ENCODE data around the gene EFHC1. TPM values are rescaled to one million over a fixed set of nuclear protein-coding genes. Genes with fewer than 3 reads are reported as not detected.

EFHC1 gene
- total RNA-seq, 1 donor from 2014 or later: 54.9 TPM

DNA sequence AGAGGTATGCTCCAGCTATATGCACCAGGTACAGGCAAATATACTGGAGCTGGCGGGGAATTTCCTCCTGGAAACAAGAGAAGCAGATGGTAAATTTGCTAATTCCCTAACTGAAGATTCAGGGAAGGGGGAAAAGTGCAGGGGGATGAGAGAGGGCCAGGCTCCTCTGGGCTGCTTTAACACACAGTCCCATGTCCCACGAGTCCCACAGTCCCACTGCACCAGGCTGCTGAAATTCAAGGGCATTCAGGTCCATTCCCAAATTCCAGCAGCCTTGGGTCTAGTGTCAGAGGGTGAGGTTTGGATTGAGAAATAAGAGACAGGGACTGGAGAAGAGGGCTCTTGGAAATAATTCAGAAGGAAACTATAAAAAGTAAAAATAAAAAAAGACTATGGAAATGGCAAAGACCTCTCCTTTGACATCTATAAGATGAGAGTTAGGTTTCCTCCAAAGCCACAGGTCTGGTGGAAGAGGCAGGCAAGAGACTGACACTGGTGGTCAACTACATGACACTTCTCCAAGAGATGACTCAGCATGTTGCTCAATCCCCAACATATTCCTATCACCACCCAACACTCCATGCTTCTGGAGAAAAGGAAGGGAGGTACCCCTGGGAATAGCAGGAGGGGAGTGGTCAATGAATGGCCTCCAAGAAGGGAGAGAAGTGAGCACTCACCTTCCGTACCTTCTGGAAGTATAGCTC, 87.6 kb downstream of the EFHC1 start:
- Mint-ChIP-seq H3K36me3 (peaks cover 33% of the 10 kb centered on the region), H3K27me3 (no peaks in the 10 kb centered on the region), H3K4me1 (ENCODE audit: unreplicated experiment) (peaks cover 24% of the 10 kb centered on the region), H3K9me3 (no peaks in the 10 kb centered on the region), H3K4me3 (no peak overlapping the region), H3K27ac (no peak overlapping the region)
- no peak for DNase-seq (ENCODE audit: extremely low spot score, unreplicated experiment)
- TF ChIP-seq, protein P1, sequence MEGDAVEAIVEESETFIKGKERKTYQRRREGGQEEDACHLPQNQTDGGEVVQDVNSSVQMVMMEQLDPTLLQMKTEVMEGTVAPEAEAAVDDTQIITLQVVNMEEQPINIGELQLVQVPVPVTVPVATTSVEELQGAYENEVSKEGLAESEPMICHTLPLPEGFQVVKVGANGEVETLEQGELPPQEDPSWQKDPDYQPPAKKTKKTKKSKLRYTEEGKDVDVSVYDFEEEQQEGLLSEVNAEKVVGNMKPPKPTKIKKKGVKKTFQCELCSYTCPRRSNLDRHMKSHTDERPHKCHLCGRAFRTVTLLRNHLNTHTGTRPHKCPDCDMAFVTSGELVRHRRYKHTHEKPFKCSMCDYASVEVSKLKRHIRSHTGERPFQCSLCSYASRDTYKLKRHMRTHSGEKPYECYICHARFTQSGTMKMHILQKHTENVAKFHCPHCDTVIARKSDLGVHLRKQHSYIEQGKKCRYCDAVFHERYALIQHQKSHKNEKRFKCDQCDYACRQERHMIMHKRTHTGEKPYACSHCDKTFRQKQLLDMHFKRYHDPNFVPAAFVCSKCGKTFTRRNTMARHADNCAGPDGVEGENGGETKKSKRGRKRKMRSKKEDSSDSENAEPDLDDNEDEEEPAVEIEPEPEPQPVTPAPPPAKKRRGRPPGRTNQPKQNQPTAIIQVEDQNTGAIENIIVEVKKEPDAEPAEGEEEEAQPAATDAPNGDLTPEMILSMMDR (conservative IDR thresholded peaks at IDR 0.05): no peak

GRCh38 chr6:52508261-52508739, 88.2 kb downstream of the EFHC1 start:
- TF ChIP-seq, protein P1 (conservative IDR thresholded peaks at IDR 0.05): no peak
- Mint-ChIP-seq H3K4me3 (no peak overlapping the region), H3K4me1 (ENCODE audit: unreplicated experiment) (peaks cover 22% of the 10 kb centered on the region), H3K9me3 (no peaks in the 10 kb centered on the region), H3K27ac (no peak overlapping the region), H3K36me3 (peaks cover 35% of the 10 kb centered on the region), H3K27me3 (no peaks in the 10 kb centered on the region)
- no peak for DNase-seq (ENCODE audit: extremely low spot score, unreplicated experiment)

DNA sequence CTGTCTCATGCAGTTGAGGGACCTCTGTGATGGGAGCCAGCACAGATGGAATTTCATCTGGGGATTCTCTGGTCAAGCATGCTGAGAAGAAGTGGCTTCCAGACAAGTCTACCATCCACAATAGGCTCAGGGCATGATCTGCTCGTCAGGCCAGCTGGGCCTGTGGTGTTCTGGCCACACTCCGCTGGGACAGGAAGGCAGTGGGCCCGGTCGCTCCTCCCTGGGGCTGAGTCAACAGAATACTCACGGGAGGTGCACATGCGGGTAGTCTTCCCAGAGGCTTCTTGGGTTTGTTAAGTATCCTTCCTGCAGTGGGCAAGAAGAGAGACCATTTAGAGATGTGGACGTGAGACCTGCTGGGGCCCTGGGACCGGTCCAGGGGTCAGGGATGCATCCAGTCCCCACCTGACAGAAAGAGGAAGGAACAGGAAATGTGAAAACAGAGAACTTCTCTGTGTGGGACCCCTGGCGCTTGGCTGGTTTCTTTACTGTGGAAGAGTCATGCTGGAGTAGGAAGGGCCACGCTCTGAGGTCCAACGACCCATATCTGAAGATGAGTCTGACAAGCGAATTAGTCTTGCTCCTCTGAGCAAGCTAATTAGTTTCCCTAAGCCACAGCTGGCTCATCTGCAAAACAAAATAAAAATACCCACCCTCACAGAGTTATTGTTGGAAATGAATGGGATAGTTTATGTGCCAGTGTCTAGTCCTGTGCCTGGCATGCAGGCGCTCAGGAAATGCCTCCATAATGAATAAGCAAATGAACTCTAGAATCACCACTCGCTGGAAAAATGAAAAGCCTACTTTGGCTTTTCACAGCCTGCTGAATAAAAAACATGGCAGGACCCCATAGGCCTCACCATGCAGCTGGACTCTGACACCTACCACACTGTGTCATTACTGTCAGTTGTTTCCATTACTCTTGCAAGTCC, 89.4 kb downstream of the EFHC1 start:
- H3K4me1 Mint-ChIP-seq (ENCODE audit: unreplicated experiment): peaks cover 20% of the 10 kb centered on the region
- H3K9me3 Mint-ChIP-seq: no peaks in the 10 kb centered on the region
- TF ChIP-seq, protein P1 (conservative IDR thresholded peaks at IDR 0.05): no peak
- H3K27ac Mint-ChIP-seq: no peak overlapping the region
- no peak overlapping the region for H3K4me3 Mint-ChIP-seq
- peaks cover 43% of the 10 kb centered on the region for H3K36me3 Mint-ChIP-seq
- no peaks in the 10 kb centered on the region for H3K27me3 Mint-ChIP-seq
- no peak for DNase-seq (ENCODE audit: extremely low spot score, unreplicated experiment)

- Mint-ChIP-seq H3K4me1 (ENCODE audit: unreplicated experiment) (peaks cover 22% of the 10 kb centered on the region), H3K9me3 (no peaks in the 10 kb centered on the region), H3K4me3 (no peak overlapping the region), H3K27ac (no peak overlapping the region), H3K36me3 (peaks cover 43% of the 10 kb centered on the region), H3K27me3 (no peaks in the 10 kb centered on the region)
- DNase-seq (ENCODE audit: extremely low spot score, unreplicated experiment): no peak
- TF ChIP-seq, protein P1 (conservative IDR thresholded peaks at IDR 0.05): no peak
These were observed 90.0 kb downstream of the EFHC1 start for GRCh38 chr6:52510213-52510562.

- H3K4me3 Mint-ChIP-seq: no peak overlapping the region
- H3K27ac Mint-ChIP-seq: no peak overlapping the region
- H3K27me3 Mint-ChIP-seq: no peaks in the 10 kb centered on the region
- no peak for DNase-seq (ENCODE audit: extremely low spot score, unreplicated experiment)
- TF ChIP-seq, protein P1 (conservative IDR thresholded peaks at IDR 0.05): no peak
- peaks cover 25% of the 10 kb centered on the region for H3K4me1 Mint-ChIP-seq (ENCODE audit: unreplicated experiment)
- no peaks in the 10 kb centered on the region for H3K9me3 Mint-ChIP-seq
- peaks cover 47% of the 10 kb centered on the region for H3K36me3 Mint-ChIP-seq
These were observed 91.0 kb downstream of the EFHC1 start for GRCh38 chr6:52511163-52511562.
